ENCODE results near the gene LILRB3.

- TF ChIP-seq CTCF (conservative IDR thresholded peaks at IDR 0.05 in 1 of 2, IDR thresholded peaks at IDR 0.05 in 1 of 2; ENCODE audit: low read depth in 1 of 2, low read length in 2 of 2) (no peak), EZH2 (IDR thresholded peaks at IDR 0.05; ENCODE audit: low read length, missing control alignments) (no peak)
Observed at GRCh38 chr19:54188215-54188871, 34.5 kb downstream of the LILRB3 start.
